IPS-18a (cell line): ENCODE results near the gene INAVA.
A peak's percentile ranks its signal among the peaks of the same experiment; 100 is the strongest.

ENCODE experiments used
- H3K27ac ChIP-seq: one replicate; pipeline ENCODE4 v1.5.1; 2013; ENCODE audit warnings: low read length
- H3K27me3 ChIP-seq: one replicate; pipeline ENCODE4 v1.6.1; 2013; ENCODE audit warnings: mild to moderate bottlenecking, low read length; ENCODE audit not compliant: control insufficient read depth, insufficient read depth
- H3K36me3 ChIP-seq: one replicate; pipeline ENCODE4 v1.6.1; 2013; ENCODE audit warnings: low read depth, low read length; ENCODE audit not compliant: control insufficient read depth
- H3K4me1 ChIP-seq: one replicate; pipeline ENCODE4 v1.6.1; 2013; ENCODE audit warnings: low read depth, low read length; ENCODE audit not compliant: control insufficient read depth
- H3K4me3 ChIP-seq: one replicate; pipeline ENCODE4 v1.5.1; 2013; ENCODE audit warnings: low read length
- H3K9ac ChIP-seq: one replicate; pipeline ENCODE4 v1.6.1; 2013; ENCODE audit warnings: mild to moderate bottlenecking, low read length, moderate library complexity
- H3K9me3 ChIP-seq: one replicate; pipeline ENCODE4 v1.6.1; 2013; ENCODE audit warnings: low read depth, low read length; ENCODE audit not compliant: control insufficient read depth

Gene INAVA, protein sequence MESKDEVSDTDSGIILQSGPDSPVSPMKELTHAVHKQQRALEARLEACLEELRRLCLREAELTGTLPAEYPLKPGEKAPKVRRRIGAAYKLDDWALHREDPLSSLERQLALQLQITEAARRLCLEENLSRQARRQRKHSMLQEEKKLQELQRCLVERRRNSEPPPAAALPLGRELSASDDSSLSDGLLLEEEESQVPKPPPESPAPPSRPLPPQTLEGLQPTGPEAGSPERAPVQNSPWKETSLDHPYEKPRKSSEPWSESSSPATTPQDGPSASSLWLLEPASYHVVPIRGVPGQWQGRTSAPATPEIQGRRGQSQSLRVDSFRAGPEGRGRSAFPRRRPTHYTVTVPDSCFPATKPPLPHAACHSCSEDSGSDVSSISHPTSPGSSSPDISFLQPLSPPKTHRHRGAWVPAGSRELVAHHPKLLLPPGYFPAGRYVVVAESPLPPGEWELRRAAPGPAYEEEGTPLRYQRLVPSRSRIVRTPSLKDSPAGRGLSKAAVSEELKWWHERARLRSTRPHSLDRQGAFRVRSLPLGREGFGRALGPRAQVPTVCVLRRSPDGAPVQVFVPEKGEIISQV

DNA sequence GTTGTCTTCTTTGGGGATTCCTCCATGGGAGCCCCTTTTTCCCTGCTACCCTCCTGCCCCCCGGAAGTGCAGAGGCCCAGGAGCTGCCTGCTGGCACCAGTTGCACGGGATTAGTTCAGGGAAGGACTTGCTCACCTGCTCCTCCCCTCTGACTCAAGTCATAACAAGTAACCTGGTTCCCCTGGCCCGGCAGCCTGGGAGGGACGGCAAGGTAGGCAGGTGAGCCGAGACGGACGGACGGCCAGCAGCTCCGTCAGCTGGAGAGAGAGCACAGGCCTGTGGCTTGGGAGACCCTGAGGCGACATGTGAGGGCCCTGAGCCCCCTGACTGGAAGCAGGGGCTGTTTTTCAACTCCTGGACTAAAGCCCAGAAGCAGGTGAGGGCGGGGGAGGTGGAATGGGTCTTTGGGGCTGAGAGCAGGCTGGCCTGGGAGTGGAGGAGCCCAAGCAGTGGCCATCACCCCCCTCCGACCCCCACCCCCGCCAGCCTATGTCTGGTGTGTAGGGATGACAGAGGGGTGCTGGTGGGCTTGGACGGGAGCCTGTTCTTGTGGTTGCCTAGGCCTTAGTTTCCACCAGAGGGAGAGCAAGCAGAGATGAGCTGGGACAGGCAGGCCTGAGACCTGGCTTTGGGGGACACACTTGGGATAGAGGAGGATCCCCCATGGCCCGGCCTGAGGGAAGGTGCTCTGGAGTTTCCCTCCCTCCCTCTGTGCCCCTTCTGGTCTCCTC is at the start of gene INAVA:
INAVA (plus strand) TSS at position 189 of the 731 bp plus-strand sequence. CDS start 3,501 bp downstream, outside the sequence.
- Histone ChIP-seq H3K36me3 (peaks cover 16% of the 10 kb centered on the region), H3K4me1 (peaks cover 50% of the 10 kb centered on the region), H3K9me3 (no peaks in the 10 kb centered on the region), H3K9ac (no peak within 1 kb of the TSS), H3K27ac (no peak within 1 kb of the TSS), H3K4me3 (peak within 1 kb of the TSS; percentile 80), H3K27me3 (no peaks in the 10 kb centered on the region)

DNA sequence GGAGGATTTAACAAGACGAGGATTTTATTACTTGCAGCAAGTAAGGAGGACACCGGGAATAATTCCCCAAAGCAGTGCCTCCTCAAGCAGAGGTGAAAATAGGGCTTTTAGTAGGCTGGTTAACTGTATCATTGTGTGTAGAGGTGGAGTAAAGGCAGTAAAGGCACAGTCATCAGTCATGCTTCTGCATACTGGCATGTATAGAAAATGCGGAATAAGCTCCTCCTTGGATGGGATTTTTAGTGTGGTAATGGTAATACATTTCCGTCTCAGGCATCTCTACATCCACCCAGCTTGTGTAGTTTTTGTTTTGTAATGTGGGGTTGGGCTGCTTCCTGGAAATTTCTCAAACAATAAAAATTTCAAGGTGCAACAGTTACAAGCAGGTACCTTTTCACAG is 49.3 kb upstream of the INAVA start:
- Histone ChIP-seq H3K27ac (no peak overlapping the region), H3K9me3 (no peaks in the 10 kb centered on the region), H3K9ac (no peak overlapping the region), H3K4me1 (no peaks in the 10 kb centered on the region), H3K27me3 (no peaks in the 10 kb centered on the region), H3K36me3 (peaks cover 30% of the 10 kb centered on the region), H3K4me3 (no peak overlapping the region)

DNA sequence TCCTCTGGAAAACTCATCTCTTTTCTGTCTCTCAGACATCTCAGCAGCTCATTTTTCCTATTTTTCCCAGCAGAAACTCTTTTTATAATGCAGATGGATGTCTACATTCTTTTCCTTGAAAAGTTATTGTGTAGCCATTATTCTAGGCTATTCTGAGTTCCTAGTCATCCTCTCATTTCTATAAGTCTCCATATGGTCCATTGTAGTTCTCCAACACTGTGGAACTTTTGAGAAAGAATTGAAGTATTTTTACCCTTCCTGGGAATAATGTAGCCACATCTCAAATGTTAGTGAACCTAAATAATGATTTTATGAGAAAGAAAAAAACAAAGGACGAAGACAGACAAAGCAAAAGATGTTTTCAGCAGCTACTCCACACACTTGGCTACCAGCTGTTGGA is 48.3 kb upstream of the INAVA start:
- Histone ChIP-seq H3K9me3 (no peaks in the 10 kb centered on the region), H3K4me1 (no peaks in the 10 kb centered on the region), H3K27me3 (no peaks in the 10 kb centered on the region), H3K9ac (no peak overlapping the region), H3K36me3 (peaks cover 34% of the 10 kb centered on the region), H3K27ac (no peak overlapping the region), H3K4me3 (no peak overlapping the region)

DNA sequence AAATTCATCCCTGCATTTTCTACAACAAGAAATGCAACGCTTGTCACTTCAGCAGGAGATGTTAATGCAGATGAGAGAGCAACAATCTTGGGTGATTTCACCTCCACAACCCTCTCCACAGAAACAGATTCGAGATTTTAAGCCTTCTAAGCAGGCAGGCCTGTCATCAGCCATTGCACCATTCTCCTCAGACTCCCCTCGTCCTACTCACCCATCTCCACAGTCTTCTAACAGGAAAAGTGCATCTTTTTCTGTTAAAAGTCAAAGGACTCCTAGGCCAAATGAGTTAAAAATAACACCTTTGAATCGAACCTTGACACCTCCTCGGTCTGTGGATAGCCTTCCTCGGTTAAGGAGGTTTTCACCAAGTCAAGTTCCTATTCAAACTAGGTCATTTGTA is 45.3 kb upstream of the INAVA start:
- H3K4me3 ChIP-seq = no peak overlapping the region
- no peak overlapping the region for H3K9ac ChIP-seq
- H3K9me3 ChIP-seq = no peaks in the 10 kb centered on the region
- H3K4me1 ChIP-seq = no peaks in the 10 kb centered on the region
- H3K27me3 ChIP-seq = no peaks in the 10 kb centered on the region
- H3K36me3 ChIP-seq = peaks cover 41% of the 10 kb centered on the region
- no peak overlapping the region for H3K27ac ChIP-seq

DNA sequence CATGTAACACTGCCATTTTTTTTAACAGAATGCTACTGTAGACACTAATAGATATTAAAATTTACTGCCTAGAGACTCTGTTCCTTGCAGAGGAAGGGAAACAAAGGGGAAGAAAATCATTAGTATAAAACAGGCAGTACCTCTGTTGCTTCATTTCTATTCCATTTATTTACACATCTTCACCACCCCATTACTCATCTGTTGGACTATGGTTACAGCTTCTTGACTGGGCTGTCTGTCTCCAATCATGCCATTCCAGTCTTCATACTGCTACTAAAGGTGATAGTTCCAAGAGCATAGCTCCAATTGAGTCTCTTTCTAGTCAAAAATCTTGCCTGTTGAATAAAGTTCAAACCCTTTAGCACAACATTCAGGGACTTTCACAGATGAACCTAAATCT is 44.1 kb upstream of the INAVA start:
- no peak overlapping the region for H3K27ac ChIP-seq
- no peaks in the 10 kb centered on the region for H3K4me1 ChIP-seq
- no peak overlapping the region for H3K4me3 ChIP-seq
- H3K9me3 ChIP-seq = no peaks in the 10 kb centered on the region
- no peaks in the 10 kb centered on the region for H3K27me3 ChIP-seq
- H3K36me3 ChIP-seq = peaks cover 48% of the 10 kb centered on the region
- no peak overlapping the region for H3K9ac ChIP-seq

DNA sequence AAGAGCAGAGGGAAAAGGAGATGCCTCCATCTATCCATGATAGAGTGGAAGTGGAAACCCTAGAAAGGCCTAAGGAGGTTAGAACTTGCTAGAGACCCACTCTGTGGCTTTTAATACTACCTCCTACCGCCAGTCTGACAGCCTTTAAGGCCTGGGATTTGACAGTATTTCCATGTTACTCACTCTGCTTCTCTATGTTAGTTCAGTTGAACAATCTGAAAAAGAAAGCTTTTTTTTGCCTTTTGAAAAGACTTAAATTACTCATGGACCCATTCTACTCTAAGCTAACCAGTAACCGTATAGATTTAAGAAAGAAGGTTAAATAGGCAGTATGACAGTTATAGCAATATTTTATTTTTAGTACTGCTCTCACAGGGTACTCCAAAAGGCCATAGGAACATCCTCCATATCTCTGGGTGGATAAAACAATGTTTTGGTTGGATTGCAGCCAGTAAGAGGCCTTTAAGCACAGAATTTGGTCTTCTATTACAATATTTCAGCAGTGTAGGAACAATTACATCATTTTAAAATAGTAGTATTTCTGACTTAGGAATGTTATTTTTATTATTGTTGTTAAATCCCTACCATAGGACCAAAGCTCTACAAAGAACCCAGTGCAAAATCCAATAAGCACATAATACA is 37.9 kb upstream of the INAVA start:
- H3K27ac ChIP-seq = no peak overlapping the region
- H3K4me3 ChIP-seq = no peak overlapping the region
- H3K9me3 ChIP-seq = no peaks in the 10 kb centered on the region
- H3K9ac ChIP-seq = no peak overlapping the region
- H3K27me3 ChIP-seq = no peaks in the 10 kb centered on the region
- H3K4me1 ChIP-seq = no peaks in the 10 kb centered on the region
- peaks cover 53% of the 10 kb centered on the region for H3K36me3 ChIP-seq

DNA sequence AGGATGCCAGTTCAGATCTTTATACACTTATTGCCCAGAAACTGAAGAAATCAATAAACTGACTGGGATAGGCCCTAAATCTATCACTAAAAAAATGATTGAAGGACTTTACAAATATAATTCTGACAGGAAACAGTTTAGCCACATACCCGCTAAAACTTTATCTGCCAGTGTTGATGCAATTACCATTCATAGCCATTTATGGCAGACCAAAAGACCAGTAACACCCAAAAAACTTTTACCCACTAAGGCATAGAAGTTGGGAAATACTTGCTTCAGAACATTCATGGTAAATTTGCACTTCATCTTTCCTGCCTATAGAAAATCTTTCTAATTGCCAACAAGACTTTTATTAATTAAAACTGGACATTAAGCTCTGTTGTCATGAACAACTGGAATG is 36.9 kb upstream of the INAVA start:
- Histone ChIP-seq H3K9me3 (no peaks in the 10 kb centered on the region), H3K4me1 (no peaks in the 10 kb centered on the region), H3K9ac (no peak overlapping the region), H3K4me3 (no peak overlapping the region), H3K36me3 (peaks cover 49% of the 10 kb centered on the region), H3K27me3 (no peaks in the 10 kb centered on the region), H3K27ac (no peak overlapping the region)

DNA sequence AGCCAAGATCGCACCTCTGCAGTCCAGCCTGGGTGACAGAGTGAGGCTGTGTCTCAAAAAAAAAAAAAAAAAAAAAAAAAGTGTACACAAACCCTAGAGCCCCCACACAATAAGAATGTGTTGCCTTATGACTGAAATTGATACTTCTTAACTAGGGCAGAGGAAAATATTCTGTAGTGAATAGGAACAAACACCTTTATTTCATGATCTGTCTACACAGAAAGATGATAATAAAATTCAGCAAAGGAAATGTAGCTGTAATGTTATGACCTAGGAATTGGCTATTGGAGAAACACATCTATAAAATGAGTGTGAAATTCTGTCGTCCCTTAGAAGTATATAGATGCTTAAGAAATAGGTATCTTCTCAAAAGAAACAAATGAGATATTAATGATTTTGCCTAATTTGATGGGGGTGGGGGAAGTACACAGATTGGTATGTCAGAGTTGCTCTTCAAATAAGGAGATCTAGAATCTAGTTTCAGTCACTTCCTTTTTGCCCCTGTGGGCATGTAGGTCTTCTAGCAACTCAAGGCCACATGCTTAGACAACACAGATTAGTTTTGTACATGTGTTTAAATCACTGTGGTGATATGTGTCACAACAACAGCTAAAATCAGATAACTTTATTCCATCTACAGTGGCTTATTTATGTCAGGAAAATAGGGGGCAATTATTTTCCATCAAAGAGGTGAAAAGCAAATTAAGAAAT is 32.6 kb upstream of the INAVA start:
- no peak overlapping the region for H3K4me3 ChIP-seq
- no peaks in the 10 kb centered on the region for H3K9me3 ChIP-seq
- H3K36me3 ChIP-seq = peaks cover 21% of the 10 kb centered on the region
- H3K4me1 ChIP-seq = no peaks in the 10 kb centered on the region
- no peaks in the 10 kb centered on the region for H3K27me3 ChIP-seq
- no peak overlapping the region for H3K9ac ChIP-seq
- H3K27ac ChIP-seq = no peak overlapping the region

DNA sequence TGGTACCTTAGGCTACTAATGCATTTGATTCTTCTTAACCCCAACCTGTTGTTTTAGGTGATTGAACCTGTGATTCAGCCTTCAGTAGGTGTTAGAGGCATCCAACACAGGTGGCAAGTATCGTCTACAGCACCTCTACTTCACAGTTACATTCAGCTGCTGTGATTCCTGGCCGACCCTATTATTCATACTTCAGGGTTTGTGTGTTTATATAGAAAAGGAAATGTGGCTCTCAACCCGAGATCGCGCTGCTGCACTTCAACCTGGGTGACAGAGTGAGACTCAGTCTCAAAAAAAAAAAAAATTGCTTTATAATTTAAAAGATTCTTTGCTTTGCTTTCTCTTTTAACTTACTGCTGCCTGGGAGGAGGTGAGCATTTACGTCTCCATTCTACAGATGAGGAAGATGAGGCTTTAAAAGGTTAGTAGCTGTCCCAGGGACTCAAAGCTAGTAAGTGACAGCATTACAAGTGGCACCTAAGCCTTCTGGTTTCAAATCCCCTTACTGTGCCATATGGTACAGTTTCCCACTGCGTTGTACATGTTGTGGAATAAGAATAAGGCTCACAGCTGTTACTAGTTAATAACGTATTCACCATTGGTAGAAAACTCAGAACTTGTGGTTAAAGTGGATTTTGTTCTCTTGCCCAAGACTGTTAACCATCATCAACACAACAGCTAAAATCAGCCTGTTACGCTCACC is 31.8 kb upstream of the INAVA start:
- peaks cover 14% of the 10 kb centered on the region for H3K36me3 ChIP-seq
- H3K4me1 ChIP-seq = no peaks in the 10 kb centered on the region
- no peak overlapping the region for H3K27ac ChIP-seq
- H3K9me3 ChIP-seq = no peaks in the 10 kb centered on the region
- no peaks in the 10 kb centered on the region for H3K27me3 ChIP-seq
- no peak overlapping the region for H3K9ac ChIP-seq
- H3K4me3 ChIP-seq = no peak overlapping the region

DNA sequence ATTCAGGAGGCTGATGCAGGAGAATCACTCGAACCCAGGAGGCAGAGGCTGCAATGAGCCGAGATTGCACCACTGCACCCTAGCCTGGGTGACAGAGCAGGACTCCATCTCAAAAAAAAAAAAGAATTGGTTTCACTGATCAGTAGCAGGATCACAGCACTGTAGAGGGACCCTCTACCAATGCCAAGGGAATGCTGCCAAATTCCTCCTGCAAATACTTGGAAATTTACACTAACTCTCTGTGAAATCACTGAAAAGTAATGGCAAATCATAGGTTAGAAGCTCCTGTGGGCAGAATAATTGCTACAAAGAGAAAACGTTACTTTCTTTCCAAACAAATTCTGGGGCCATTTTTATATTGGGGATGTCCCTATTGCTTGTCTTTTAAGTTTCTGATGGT is 28.6 kb upstream of the INAVA start:
- H3K27ac ChIP-seq = no peak overlapping the region
- H3K9ac ChIP-seq = no peak overlapping the region
- H3K36me3 ChIP-seq = no peaks in the 10 kb centered on the region
- H3K4me1 ChIP-seq = no peaks in the 10 kb centered on the region
- H3K9me3 ChIP-seq = no peaks in the 10 kb centered on the region
- no peak overlapping the region for H3K4me3 ChIP-seq
- H3K27me3 ChIP-seq = no peaks in the 10 kb centered on the region
